Measurements from ENCODE around the gene C16orf74.

Gene C16orf74

DNA sequence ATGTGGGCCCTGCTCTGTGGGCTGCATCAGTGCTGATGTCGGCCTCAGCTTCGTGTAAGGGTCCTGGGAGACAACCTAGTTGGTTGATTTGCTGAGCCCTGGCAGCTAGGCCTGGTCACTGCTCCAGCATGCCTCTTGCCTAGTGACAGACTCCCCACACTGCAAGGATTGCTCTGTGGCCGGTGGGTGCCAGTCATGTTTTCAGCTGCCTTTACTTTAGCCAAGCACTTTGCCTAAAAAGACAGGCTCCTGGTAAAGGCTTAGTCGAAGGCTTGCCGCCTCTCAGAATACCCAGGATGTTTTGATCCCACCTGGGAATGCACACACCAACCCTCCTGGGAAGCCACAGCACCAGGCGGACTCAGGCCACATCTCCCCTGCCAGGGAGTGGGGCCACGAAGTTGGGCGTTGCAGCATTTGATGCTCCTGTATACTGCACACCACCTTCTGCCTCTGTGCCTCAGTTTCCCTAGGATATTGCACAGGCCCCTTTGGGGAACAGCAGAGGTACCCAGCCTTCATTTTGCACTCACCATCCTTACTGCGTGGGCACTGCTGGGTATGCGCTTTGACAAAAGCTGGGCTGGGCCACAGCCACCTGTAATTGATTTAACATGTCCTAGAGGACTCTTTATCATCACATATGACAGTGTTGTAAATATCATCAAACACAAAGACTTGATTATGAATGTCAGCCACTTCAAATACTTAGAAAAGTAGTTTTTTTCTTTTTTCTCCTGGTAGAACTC, 82.0 kb downstream of the C16orf74 start:
- no peak for DNase-seq

DNA sequence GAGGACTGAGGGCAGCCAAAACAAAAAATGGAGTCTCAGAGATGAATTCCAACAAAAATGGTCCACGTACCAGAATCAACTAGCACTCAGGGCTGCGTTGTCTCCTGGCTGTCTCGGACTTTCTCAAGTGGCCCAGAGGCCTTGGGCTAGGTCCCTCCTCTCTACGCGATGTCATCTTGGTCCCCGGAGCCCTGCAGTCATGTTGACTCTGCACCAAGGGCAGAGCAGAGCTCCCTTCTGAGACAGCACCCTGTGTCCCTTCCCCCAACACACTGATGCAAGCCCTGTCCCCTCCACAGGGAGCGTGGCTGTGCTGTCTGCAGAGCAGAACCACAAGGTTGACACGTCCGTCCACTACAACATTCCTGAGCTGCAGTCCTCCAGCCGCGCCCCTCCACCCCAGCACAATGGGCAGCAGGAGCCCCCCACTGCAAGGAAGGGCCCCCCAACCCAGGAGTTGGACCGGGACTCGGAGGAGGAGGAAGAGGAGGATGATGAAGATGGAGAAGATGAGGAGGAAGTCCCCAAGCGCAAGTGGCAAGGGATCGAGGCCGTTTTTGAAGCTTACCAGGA, 83.0 kb downstream of the C16orf74 start:
- DNase-seq, result no peak

DNA sequence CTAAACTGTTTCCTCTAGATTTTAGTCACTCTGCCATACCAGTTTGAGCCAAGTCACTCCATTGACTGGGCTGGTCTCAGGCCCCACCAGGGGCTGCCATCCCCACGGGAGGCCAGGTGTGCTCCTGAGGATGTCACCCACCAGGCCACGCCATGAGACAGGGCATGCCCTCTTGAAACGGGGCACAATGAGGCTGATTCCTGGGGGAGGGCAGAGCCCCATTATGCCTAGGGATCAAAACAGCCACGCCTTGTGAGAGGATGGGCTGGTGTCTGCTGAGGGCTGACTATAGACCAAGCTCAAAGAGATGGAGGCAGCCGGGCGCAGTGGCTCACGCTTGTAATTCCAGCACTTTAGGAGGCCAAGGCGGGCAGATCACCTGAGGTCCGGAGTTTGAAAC, 83.6 kb downstream of the C16orf74 start:
- DNase-seq, result no peak

DNA sequence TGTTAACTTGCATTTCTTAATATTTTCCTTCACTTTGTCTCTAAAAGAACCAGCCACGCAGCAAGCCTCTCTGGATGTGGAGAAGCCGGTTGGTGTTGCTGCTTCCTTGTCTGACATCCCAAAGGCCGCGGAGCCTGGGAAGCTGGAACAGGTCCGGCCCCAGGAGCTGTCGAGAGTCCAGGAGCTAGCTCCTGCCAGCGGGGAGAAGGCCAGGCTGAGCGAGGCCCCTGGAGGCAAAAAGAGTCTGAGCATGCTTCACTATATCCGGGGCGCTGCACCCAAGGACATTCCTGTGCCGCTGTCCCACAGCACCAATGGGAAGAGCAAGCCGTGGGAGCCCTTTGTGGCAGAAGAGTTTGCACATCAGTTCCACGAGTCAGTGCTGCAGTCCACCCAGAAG, 85.0 kb downstream of the C16orf74 start:
- DNase-seq, result no peak

DNA sequence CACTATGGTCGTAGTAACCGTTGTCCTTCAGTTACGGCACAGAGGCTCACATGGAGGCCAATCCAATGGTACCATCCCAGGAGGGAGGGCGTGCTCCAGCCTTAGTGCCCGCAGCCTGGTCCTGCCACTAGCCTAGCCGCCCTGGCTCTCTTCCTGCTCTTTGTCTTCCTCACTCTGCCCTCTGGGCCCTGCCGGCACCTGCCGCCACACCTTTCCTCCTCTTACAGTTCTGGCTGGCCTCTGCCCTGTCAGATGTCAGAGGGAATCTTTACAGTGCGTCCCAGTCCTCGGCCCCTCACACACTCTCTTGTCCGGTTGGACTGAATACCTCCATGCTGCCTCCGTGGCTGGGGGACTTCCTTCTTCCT, 85.5 kb downstream of the C16orf74 start:
- DNase-seq, result no peak

DNA sequence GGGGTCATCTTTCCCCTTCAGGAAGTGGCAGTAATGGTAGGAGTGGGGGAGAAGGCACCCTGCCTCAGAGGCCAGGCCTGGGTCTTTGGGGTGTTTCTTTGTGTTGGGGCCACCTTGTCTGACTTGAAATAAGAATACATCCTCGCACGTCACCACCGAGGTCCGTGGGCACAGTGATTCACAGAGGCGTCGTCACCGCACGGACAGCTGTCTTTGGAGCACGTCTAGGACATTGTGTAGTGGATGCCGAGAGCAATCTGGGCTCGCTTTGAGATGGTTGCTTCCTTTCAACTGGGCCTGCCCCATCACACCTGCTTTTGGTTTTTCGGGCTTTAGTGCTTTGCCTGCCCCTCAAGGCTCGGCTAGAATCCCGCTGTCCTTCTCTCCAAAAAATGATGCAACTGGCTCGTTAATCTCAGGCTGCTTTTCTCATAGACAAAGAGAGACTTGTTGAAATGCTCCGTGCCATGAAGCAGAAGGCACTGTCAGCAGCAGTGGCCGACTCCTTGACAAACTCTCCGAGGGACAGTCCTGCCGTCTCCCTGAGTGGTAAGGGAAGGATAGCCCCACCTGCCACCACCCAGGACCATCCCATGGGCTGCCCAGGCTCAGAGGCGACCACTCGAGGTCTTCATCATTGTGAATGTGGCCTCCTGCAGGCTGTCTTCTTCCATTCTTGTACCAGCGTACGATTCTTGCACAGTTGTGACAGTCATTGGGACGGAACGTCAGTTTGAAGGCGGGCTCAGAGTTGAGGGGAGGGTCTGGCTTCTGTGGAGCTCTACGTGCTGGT, 86.1 kb downstream of the C16orf74 start:
- no peak for DNase-seq

DNA sequence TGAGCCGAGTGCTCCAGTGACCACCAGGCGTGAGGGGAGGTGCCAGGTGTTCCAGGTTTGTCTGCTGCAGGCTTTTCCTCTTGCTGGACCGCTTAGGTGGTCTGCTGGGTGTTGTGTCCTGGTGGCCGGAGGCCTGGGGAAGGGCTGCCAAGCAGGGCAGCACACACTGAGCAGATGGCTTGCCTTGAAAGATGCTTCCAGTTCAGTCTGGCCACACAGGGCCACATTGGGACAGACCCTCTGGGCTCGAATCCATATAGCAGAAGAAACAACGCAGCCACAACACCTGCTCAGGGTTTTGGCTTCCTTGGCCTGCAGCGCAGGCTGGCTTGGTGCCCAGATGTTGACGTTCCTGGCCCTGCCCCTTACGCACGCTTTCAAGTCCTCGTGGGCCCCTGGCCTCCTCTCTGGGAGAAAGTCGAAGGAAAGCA, 87.0 kb downstream of the C16orf74 start:
- DNase-seq, result no peak

DNA sequence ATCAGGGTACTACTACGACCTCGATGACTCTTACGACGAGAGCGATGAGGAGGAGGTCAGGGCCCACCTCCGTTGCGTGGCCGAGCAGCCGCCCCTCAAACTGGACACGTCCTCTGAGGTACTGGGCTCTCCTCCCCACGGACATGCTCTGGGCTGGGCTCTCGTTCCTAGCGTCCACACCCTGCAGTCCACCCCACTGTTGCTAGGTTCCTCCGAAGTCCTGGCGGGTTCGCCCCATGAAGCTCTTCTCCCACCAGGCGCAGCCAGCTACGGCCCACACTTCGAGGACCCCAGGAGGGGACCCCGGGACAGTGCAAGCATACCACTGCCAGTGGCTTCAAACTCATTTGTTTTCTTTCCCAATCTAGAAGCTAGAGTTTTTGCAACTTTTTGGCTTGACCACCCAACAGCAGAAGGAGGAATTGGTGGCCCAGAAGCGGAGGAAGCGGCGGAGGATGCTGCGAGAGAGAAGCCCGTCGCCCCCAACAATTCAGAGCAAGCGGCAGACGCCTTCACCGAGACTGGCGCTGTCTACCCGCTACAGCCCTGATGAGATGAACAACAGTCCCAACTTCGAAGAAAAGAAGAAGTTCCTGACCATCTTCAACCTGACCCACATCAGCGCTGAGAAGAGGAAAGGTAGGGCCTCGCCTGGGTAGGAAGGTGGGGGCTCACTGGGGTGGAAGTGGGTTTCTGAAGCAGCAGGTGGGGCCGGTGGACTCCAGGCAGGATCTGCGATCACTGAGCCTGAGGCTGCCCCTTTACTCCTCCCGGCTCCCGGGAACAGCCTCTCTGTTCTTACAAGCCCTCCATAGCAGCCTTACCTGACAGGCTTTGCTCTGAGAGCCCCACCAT, 87.7 kb downstream of the C16orf74 start:
- no peak for DNase-seq

DNA sequence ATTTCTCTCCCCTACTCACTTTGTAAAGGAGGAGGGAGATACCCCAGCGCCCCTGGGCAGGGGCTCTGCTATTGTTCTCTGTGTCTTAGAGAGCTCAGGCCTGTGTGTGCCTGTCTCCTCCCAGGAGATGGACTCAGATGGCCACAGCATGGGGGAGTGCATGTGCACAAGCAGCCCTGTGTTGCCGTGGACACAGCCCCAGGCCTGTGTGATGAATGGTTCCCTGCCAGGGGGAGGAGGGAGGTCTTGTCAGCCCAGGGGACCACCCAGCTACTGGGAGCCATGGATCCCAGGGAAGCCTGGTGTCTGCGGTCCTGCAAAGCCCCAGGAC, 88.4 kb downstream of the C16orf74 start:
- DNase-seq, result no peak

DNA sequence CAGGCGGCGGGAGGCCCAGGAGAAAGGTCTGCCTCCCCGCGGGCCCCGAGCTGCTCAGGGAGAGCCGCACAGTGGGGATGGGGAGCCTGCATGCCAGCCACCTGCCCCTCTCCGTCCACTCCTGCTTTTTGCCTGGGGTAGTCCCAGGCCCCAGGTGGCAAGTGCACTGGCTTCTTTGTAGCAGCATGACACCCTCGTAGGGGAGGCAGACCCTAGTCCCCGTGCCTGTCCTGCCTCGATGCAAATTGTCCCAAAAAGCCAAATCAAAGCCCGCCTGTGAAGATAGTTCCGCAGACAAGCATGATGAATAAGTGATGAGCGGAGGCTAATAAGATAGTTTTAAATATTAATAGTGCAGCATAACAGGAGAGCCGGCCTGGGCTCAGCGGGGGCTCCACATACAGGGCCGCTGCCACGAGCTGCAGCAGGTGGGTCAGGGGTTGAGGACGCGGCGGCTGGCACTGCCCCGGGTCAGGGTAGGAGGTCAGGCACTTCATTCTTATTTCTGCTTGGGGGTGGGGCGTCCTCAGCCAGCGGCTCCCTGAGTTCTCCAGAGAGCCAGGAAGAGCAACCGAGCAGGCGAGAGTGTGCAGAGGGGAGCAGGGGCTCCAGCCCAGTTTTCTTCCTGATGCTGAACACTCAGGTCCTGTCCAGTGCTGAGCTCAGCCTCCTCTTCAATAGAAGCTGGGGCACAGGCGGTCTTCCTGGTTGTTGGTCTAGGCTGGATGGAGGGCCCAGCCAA, 89.0 kb downstream of the C16orf74 start:
- no peak for DNase-seq

DNA sequence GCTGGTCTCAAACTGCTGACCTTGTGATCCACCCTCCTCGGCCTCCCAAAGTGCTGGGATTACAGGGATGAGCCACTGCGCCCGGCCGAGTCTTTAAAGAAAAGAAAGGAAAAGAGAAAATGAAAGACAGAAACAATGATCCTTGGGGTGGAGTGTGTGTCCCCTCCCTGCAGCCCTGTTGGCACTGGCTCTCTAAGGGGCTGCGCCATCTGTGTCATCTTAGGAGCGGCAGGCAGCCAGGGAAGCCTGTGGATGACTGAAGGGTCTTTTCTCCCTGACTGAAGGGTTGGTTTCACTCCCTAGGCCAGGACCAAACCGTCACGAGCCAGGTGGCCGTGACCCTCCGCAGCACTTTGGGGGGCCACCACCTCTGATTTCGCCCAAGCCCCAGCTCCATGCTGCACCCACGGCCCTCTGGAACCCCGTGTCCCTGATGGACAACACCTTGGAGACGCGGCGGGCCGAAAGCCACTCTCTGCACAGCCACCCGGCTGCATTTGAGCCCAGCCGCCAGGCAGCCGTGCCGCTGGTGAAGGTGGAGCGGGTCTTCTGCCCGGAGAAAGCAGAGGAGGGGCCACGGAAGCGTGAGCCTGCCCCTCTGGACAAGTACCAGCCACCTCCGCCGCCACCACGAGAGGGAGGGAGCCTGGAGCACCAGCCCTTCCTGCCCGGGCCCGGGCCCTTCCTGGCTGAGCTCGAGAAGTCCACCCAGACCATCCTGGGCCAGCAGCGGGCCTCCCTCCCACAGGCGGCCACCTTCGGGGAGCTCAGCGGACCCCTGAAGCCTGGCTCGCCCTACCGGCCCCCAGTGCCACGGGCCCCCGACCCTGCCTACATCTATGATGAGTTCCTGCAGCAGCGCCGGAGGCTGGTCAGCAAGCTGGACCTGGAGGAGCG, 89.8 kb downstream of the C16orf74 start:
- no peak for DNase-seq

DNA sequence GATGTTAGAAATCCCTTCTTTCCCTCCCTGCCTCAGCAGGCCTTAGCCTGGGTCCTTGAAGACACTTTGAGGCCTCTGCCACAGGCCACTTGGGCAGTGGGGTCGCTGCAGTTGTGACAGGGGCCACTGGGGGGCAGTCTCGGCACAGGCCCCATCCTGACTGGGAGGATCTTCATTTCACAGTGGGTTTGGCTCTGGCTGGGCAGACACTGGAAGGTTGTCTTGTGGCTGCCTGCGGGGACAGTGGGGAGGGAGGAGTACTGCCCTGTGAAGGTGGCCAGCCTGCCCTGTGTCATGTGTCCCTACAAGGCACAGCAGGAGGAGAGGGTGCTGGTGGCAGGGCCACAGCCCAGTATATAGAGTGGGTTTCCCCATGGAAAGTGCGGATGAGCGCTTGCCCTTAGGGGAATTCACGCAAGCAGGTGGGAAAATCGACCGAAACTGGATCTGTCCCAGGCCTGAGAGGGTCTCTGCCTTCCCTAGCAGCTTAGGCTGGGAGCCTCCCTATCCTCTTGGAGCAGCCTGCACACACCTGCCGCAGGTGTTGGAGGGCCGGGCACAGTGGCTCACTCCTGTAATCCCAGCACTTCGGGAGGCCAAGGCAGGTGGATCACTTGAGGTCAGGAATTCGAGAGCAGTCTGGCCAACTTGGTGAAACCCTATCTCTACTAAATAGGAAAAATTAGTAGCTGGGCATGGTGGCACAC, 90.9 kb downstream of the C16orf74 start:
- DNase-seq, result peak; percentile 61

DNA sequence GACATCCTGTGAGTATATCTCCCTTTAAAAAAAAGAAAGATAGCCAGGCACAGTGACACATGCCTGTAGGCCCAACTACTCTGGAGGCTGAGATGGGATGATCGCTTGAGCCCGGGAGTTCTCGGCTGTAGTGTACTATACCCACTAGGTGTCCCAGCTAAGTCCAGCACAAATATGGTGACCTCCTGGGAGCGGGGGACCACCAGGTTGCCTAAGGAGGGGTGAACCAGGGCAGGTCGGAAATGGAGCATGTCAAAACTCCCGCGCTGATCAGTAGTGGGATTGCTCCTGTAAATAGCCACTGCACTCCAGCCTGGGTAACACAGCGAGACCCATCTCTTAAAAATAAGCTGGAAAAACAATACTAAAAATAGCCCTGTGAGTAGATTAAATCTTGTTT, 91.6 kb downstream of the C16orf74 start:
- DNase-seq, result no peak

DNA sequence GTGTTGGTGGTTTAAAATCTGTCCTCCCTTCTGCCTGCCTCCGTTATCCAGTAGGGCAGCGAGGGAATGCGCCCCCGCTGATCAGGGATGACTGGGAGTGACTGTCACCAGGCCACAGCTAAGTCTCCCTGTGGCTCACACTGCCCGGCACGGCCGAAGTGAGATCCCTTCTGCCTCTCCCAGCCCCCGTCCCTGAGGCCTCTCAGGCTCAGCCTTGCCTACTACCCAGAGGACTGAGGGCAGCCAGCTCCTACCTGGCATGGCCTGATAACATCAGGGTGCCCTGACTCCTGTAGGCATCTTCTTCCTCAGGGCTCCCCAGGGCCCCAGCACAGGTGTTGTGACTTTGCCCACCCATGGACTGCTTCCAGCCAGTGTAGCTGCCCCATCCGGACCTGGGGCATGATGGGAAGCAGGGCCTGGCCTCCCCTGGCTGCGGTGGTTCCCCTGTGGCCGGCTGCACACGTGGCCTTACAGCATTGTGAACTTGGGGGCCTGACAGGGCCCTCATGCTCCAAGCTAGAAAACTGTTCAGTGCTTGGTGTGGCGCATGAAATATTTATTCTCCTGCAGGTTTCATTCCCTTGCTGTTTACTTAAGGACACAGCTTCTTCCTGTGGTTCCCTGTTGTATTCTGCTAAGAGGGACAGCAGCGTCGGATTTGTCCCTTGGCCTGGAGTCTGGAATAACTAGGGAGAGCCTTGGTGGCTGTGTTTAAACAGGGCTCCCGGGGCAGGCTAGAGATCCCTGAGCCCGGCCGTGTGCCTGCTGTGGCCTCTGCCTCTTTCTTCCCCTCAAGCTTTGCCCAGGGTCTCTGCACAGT, 92.2 kb downstream of the C16orf74 start:
- no peak for DNase-seq

DNA sequence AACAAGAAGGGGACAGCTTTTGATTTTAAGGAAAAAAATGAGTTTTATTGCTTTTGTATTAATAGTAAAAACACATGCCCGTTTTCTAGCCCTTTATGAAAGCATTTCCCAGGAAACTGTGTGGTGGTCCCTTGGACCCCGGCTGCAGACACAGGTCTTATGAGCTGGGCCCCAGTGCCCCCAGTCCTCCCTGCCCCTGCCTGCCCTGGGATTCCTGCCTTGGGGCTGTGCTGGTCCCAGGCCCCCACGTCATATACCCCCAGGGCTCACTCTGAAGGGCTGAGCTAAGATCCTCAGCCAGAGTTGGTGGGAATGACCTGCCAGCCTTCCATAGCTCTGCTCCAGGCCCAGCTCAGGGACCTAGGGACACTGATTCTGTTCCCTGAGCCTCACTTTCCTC, 92.9 kb downstream of the C16orf74 start:
- no peak for DNase-seq
